Fibroblast of lung (primary cell): ENCODE measurements around the gene KIAA1328.

Experiments
- EZH2 ChIP-seq: IDR thresholded peaks from 2 replicates; pipeline ENCODE4 v1.5.1; 2012; ENCODE audit warnings: low read length, control low read depth, mild to moderate bottlenecking; ENCODE audit errors: missing control alignments
- TF ChIP-seq, protein P1 (sequence below), 2 donors: IDR thresholded peaks in 1 of 2; conservative IDR thresholded peaks in 1 of 2; 1 replicate in 1 of 2; 2 replicates in 1 of 2; pipeline ENCODE4 v1.5.1; 2011 to 2012; ENCODE audit warnings: low read length in 2 of 2, control low read depth in 1 of 2, inconsistent platforms in 1 of 2, low read depth in 1 of 2, mild to moderate bottlenecking in 1 of 2

DNA sequence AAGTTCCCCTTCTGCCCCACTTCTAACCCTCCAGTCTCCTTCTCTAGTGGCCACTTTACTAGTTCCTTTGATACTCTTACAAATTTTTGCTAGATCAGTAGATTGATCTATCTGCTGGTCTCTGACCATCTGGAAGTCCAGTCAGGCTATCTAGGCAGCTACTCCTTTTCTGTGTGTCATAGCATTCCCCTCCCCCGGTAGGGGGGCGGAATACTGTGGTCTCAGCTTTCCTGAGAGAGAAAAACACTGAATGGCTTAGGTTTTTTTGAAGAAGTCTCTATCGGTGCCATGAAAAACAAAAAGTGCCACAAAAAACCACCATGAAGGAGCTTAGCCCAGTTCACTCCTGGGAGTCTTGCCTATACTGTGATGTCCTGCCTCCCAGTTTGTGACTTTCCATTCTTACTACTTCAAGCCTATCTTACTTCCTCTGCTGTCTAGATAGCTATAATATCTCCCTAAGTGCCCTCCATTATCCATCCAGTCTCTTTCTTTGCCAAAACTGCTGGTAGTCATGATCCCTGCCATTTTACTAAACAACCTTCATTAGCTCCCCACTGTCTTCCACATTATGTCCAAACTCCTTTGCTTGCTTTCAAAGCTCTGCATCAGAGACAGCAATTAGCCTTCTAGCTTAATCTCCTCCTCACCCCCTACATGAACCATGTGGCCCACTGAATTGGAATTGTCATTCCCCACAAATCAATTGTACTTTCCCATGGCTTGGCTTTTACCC lies 30.0 kb upstream of the KIAA1328 start:
- TF ChIP-seq, protein P1, sequence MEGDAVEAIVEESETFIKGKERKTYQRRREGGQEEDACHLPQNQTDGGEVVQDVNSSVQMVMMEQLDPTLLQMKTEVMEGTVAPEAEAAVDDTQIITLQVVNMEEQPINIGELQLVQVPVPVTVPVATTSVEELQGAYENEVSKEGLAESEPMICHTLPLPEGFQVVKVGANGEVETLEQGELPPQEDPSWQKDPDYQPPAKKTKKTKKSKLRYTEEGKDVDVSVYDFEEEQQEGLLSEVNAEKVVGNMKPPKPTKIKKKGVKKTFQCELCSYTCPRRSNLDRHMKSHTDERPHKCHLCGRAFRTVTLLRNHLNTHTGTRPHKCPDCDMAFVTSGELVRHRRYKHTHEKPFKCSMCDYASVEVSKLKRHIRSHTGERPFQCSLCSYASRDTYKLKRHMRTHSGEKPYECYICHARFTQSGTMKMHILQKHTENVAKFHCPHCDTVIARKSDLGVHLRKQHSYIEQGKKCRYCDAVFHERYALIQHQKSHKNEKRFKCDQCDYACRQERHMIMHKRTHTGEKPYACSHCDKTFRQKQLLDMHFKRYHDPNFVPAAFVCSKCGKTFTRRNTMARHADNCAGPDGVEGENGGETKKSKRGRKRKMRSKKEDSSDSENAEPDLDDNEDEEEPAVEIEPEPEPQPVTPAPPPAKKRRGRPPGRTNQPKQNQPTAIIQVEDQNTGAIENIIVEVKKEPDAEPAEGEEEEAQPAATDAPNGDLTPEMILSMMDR (conservative IDR thresholded peaks at IDR 0.05 in 1 of 2, IDR thresholded peaks at IDR 0.05 in 1 of 2; ENCODE audit: low read depth in 1 of 2, low read length in 2 of 2): no peak
- TF ChIP-seq EZH2: no peak
